GM19099 (cell line): ENCODE measurements around the gene CRTAC1.

Experiments used
- POLR2A ChIP-seq: IDR thresholded peaks from 3 replicates; pipeline ENCODE4 v1.6.1; 2011; ENCODE audit warnings: low read depth; ENCODE audit not compliant: insufficient read length; ENCODE audit errors: extremely low read depth

The CRTAC1 gene

DNA sequence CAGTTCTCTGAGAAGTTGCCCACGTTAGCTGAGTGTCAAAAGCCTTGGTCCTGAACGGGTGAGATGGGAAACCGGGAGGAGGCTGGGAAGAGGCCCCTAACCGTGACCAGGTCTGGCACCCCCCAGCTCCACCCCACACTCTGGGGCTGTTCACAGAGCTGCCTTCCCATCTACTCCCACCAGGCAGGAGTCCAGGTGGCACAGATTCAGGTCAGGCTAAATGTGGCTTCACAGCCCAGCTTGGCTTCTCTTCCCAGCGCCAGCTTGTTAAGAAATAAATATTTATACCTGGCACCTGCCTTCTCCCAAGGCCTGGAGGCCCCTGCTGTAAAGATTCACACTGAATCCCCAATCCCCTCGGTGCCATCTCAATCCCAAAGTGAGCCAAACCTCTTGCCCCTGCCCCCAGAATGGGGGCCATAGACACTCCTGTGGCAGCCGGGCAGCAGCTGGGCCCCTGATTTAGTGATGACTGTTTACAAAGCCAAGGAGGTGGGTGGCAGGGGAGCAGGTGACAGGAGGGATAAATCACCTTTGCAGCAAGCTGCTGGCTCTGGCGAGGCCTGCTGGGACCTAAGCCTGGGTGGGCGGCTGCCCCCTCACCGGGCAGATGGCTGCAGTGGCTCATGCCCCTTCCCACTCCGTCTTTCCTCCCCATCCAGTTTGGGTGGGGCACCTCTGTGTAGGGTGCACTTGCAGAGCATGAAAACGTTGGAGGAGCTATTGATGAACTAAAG is 108.2 kb downstream of the CRTAC1 start:
- no peak for TF ChIP-seq POLR2A

DNA sequence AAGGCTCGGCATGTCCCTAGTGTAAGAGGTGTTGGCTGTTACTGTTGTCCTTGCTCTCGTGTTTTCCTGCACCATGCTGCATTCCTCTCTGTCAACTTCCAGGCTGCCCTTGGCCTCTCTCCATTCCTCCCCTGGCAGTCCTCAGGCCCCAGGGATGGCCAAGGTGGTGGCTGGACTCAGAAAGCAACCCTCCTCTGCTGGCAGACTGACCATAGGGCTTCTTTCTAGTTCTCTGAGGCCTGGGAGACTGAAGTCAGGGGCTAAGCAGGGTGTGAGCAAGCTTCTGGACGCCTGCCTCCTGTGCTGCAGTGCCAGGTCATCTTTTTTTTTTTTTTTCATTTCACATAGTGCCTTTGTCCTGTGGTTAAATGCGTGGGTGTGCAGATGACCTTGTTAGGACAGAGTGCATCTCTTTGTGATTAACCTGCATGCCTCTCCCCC is 108.8 kb downstream of the CRTAC1 start:
- no peak for TF ChIP-seq POLR2A

DNA sequence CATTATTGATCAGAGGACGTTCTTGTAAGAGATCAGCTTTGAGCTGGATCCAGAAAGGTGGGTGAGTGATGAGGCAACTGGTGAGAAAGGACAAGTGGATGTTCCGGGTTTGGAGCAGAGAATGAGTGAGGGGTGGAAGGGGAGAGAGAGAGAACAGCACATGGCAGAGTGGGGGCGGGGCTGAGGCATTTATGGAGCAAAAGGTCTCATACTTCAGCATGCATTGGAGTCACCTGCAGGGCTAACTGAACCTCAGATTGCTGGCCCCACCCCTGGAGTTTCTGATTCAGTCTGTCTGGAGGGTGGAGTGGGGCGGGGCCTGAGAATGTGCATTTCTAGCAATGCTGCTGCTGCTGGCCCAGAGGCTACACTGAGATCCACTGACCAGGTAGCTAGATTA is 109.6 kb downstream of the CRTAC1 start:
- no peak for TF ChIP-seq POLR2A

DNA sequence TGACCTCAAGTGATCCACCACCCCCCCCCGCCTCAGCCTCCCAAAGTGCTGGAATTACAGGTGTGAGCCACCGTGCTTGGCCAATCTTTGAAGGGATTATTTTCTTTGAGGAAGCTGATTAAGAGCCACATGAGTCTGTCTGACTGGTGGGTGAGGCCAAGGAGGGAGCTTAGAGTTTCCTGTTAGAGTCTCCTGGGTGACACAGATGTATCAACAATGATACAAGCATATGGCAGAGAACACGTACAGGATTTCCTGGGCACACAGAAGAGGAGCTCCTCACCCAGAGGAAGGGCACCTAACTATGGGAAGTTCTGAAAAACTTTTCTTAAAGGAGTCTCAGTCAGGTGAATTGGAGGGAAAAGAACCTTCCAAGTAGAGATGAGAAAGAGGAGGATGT is 111.4 kb downstream of the CRTAC1 start:
- no peak for TF ChIP-seq POLR2A

DNA sequence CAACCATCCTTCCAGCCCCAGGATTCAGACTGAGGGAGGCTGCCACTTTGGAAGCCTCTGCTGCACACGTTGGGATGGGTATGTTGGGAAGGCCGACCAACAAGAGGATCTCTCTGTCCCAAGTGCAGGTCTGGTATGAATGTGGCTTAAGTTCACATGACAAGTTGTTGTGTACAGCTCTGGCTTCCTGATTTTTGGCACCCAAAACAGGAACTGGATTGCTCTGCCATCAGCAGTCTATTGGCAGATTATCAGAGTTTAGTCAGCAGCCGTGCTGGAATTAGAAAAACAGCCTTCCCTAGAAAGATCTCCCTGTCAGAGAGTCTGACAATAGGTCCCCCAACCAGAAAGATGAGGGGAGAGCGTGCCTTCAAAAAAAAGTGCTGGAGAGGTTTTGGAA is 113.8 kb downstream of the CRTAC1 start:
- TF ChIP-seq POLR2A = no peak

DNA sequence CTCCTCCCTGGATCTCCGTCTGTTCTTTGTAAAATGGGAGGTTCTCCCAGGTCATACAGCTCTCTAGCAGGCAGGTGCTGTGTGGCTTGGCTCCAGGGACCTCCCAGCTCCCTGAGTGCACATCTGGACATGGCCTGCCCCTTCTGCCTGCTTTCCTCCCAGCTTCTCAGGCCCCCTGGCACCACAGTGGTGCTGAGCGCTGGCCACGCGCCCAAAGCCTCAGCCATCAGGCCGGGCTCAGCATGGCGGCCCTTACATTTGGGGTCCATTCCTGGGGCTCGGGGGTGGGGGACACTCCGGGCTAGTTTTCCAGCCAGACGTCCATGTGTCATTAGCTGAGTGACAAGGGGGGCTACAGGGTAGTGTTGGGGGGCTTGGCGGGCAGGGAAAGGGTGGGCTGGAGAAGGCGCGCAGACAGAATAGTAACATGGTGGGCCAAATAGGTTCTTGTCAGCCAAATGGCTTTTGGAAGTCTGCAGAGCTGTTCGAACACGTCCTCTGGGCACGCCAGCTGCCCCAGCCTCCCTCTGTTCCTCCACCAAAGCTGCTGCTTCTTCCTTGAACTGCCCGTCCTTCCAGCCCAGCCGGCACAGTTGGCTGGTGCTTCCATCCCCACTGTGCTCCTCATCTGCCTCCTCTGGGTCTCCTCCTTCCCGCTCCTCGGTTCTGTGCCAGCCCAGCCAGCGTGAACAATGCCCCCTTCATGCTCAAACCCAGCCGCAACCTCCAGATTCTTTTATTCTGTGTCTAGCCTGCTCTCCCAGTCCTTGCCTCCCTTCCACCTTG is 114.9 kb downstream of the CRTAC1 start:
- TF ChIP-seq POLR2A = no peak

DNA sequence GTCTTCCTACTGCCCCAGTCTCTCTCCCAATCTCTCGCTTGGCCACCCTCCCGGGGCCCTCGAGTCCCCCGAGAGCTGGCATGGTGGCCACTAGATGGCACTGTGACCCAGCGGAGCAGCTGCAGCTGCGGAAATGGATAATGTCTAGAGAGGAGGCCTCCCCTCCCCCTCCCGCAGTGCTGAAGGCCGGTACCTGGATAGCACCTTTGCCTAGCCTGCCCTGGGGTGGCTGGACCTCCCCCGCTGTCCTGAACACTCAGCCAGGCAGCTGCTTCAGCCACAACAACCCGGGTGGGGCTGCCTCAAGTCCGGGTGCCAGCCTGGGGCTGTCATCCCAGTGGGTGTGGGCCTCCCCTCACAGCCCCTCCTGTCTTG is 115.6 kb downstream of the CRTAC1 start:
- no peak for TF ChIP-seq POLR2A

DNA sequence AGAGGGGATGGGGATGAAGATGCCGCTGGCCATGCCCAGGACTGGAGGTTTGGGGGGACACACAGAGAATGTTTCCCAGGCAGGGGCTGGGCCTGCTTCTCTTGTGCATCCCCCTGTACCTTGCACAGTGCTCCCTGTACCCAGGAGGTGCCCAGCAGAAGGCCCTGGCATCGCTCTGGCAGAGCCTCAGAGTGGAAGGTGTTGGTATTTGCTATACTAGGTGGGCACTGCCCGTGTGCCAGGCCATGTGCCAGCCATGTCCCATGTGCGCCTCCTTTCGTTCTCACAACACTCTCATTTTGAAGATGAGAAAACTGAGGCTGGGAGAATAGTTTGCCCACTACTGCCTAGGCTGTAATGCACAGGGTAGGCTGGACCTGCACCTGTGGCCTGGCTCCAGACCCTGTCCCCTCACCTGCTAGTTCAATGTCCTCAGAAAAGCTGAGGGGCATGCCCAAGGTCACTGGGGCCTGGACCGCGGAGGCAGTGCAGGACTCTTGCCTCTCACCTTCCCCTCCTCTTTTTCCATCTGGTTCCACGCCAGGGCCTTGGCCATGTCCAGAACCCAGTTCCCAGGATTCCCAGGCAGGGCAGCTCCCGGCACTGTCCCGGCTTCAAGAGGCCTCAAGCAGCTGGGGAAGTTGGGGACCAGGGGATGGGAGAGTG is 116.1 kb downstream of the CRTAC1 start:
- no peak for TF ChIP-seq POLR2A

DNA sequence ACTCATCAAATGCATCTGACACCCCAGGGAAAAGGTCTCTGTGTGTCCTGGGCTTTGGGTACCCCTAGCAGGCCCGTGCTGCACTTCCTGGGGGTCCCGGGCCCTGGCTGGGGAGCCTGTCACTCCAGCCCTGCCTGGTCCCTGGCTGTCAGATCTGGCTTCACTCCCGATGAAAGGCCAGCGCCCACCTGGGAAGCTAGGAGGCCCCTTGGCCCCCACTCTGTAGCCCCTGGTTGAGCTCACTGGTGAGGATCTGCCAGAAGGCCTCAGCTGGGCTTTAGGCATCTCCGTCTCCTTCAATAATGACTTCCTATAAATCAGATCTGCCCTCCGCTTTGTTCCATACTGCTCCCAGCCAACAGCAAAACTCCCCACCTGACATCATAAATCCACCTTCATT is 116.8 kb downstream of the CRTAC1 start:
- TF ChIP-seq POLR2A = no peak

DNA sequence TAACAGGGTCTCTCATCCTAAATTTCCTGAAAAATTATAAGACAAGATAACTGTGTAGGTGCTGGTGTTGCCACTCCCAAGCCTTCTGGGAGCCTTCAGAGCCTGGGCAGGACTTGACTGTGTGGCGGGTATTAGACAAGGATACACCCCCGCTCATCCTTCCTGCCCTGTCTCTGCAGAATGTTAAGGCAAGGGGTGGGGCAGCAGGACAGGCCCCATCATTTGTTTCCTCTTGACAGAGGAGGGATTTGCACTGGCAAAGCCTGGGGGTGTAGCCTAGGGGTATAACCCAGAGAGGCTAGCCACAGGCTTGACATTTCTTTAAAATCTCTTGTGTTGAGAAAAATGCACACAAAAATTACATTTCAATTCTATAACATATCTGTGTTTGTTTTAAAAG is 117.2 kb downstream of the CRTAC1 start:
- no peak for TF ChIP-seq POLR2A

DNA sequence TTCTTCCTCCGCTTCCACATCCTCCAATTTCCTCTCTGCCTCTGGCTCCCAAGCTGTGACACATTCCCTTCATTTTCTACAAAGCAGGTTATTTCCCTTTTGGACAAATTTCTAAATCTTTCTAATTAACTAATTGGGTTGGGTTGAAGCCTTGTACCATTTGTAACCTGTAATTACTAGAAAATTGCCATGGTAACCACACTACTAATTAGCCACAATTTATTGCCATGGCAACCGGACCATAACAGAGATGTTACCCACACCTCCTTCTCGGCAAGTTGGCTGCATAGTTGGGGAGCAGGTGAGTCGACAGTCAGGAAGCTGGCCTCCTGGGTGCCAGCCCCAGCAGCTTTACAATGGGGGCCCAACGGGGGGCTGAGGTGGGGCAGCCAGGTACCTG is 119.2 kb downstream of the CRTAC1 start:
- TF ChIP-seq POLR2A = no peak

DNA sequence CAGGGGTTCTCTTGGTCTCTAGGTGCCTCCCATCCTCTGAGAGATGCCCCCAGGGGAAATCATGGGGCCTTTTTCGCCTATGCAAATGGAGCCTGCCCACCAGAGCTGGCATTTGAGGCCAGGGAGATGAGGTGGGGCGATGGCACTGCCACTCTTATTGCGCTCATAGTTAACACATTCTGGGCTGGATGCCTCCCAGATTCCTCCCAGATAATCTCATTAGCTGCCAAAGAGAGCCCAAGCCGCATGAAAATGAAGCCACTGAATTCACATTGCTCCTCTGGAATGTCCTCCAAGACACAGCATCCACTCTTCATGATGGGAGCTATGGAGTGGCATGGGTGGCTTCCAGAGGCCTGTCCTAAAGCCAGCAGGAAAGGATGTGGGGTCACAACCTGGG is 119.8 kb downstream of the CRTAC1 start:
- TF ChIP-seq POLR2A = no peak

DNA sequence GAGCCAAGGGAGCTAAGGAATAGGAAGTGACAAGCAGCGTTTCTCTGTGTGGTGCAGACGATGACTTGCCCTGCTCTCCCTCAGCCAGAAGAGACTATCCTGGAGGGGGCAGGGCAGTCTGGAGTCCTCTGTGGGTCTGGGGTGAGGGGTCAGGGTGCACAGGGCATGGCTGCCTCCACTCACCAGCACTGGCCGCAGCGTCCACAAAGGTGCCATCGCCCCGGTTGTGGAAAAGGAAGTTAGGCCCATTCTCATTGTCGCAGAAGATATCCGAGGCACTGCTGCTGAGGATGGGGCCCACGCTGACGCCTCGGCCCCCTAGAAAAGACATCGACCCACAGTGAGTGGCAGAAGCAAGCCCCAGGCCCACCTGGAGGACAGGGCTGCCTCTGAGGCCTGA is 122.6 kb downstream of the CRTAC1 start:
- TF ChIP-seq POLR2A = no peak

DNA sequence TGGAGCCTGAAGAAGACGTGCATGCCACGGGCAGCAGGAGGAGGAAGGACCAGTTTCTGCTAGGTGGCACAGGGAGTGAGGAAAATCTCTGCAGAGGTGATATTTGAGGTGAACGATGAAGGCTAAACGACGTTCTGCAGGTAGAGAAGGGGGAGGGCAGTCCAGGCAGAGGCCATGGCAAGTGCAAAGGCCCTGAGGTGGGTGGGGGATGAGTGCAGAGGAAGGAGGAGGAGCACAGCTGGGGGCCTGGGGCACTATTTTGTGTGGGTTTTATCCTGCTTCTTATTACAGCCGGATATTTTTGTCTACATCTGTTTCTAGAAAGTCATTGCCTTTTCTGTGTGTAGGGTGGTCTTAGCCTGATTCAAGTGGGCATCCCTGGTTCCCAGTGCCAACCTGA is 123.2 kb downstream of the CRTAC1 start:
- no peak for TF ChIP-seq POLR2A

DNA sequence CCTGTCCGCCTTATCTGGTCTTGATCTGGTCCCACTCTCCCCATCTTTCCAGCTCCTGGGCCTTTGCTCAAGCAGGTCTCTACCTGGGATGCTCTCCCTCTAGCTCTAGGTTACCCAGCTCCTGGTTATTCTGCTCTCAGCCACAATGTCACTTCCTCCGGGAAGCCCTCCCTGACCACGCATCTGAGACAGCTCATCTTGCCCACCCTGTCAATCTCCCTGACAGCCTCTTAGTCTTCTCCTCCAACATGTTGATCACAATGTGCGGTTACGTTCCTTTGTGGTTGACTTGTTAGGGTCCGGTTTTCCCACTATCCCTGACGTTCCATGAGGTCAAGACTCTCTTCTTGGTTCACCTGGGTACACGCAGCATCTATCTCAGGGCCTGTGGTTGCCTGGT is 125.1 kb downstream of the CRTAC1 start:
- no peak for TF ChIP-seq POLR2A

DNA sequence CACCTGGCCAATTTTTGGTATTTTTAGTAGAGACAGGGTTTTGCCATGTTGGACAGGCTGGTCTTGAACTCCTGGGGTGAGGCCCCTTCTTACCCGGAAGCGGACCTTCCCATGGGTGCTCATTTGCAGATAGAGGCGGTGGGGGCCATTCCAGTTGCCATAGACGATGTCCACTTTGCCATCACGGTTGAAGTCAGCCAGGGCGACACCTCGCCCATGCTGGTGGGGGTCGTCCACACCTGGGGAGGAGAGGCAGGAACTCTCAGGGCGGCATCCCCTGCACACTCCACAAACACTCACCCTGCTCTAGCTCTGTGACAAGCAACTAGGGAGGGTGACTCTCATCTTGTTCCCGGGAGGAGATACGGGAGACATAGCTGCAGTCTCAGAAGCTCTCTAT is 125.8 kb downstream of the CRTAC1 start:
- no peak for TF ChIP-seq POLR2A
